HG03108 (cell line): ENCODE results near the gene HERC2.
"Not testable (repeated sequence)": the region's sequence is repeated elsewhere in the genome, so short reads cannot be mapped to it uniquely, and the experiment has no call there.

Experiments
- ATAC-seq: cut with Tn5 transposase; IDR thresholded peaks from one replicate; pipeline ENCODE4 v1.9.1; 2021; ENCODE audit warnings: moderate library complexity; ENCODE audit not compliant: unreplicated experiment

Gene HERC2

GRCh38 chr15:28286031-28286430 lies 35.9 kb downstream of the HERC2 start:
- no peak for ATAC-seq

- no peak for ATAC-seq
Measured at GRCh38 chr15:28281876-28282275, 40.1 kb downstream of the HERC2 start.

DNA sequence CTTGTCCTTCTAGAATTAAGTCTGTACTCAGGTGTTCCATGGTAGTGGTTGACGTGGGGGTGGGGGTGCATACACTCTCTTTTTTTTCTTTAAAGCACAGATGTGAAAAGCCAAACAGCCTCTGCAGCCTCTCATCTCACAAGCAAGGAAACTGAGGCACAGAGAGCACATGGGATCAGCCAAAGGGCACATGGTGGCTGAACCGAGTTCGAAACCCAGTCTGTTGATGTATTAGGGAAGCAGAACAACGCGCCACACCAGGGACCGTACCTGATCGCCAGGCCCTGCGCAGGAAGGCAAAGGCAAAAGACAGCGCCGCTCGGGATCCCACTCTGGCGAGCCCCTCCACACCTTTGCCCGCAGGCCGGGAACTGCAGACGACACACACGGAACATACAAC lies 47.3 kb downstream of the HERC2 start:
- no peak for ATAC-seq

GRCh38 chr15:28273873-28274610 lies 47.9 kb downstream of the HERC2 start:
- no peak for ATAC-seq

GRCh38 chr15:28273468-28273867 lies 48.5 kb downstream of the HERC2 start:
- ATAC-seq = no peak

- no peak for ATAC-seq
Measured at GRCh38 chr15:28272587-28272986, 49.4 kb downstream of the HERC2 start.

GRCh38 chr15:28271697-28272260 lies 50.2 kb downstream of the HERC2 start:
- no peak for ATAC-seq

DNA sequence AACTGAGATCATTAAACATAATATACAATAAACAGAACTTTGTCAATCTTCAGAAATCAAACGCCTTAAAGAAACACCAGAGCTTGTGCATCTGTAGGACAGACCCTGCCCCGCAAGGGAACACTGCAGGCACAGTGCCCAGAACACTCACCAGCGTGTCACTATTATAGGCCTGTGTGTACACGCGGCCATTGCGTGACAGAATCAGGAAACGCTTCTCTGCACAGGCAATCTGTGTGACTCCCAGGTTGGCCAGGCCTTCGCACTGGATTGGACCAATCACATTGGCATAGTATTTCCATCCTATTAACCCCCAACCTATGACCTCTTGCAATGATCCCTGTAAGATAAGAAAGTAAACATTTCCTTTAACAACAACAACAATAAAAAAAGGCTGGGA lies 52.9 kb downstream of the HERC2 start:
- ATAC-seq = no peak

GRCh38 chr15:28267727-28268126 lies 54.3 kb downstream of the HERC2 start:
- no peak for ATAC-seq

- ATAC-seq = no peak
Measured at GRCh38 chr15:28265334-28266019, 56.5 kb downstream of the HERC2 start.

GRCh38 chr15:28264166-28264565 lies 57.8 kb downstream of the HERC2 start:
- ATAC-seq = no peak

- ATAC-seq = no peak
Measured at GRCh38 chr15:28262438-28262837, 59.5 kb downstream of the HERC2 start.

- ATAC-seq = no peak
Measured at GRCh38 chr15:28260722-28261121, 61.3 kb downstream of the HERC2 start.

DNA sequence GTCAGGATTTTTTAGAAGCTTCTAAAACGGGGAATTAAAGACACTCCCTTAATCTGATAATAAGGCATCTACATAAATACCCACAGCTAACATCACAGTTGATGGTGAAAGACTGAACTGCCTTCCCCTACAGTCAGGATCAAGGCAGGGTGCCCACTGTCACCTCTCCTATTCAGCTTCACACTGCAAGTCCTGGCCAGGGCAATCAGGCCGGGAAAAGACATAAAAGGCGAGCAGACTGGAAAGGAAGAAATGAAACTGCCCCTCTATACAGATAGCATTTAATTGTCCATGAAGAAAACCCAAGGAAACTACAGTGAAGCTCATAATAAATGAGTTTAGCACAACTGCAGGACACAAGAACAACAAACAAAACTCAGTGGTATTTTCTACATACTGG lies 61.7 kb downstream of the HERC2 start:
- ATAC-seq = no peak

GRCh38 chr15:28255965-28256364 lies 66.0 kb downstream of the HERC2 start:
- no peak for ATAC-seq

- no peak for ATAC-seq
Measured at GRCh38 chr15:28252831-28253230, 69.1 kb downstream of the HERC2 start.

DNA sequence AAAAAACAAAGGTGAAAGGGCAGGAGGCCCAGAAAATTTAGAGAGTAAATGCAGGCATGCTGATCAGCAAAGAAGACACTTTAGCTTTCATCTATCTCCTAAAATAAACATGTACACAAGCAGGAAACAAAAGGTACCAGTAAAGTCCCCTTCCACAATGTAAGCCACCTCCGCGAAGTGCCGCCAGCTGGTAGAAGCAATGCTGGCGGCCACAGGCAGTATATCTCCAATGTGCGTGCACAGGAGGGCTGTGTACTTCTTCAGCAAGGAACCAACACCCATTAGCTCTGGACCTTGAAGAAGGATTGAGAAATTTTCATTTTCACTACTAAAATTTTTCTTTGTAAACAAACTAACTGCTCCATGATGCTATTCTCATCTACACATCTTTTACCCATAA lies 75.4 kb downstream of the HERC2 start:
- no peak for ATAC-seq

GRCh38 chr15:28243901-28244300 lies 78.1 kb downstream of the HERC2 start:
- no peak for ATAC-seq

DNA sequence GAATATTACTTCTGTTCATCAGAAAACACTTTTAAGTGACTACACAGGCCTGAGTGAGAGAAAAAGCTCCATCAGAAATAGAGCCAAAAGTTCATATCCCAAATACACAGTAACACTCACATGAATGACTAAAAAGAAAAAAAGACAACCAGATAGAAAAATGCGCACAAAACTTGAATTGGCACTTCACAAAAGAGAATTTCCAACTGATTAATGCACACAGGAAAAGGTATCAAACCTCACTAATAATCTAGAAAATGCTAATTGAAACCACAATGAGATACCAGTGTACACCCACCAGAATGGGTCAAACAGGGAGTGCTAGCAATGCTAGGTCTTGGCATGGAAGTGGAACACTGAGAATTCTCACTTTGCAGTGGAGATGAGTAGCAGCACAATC lies 78.6 kb downstream of the HERC2 start:
- ATAC-seq = no peak

DNA sequence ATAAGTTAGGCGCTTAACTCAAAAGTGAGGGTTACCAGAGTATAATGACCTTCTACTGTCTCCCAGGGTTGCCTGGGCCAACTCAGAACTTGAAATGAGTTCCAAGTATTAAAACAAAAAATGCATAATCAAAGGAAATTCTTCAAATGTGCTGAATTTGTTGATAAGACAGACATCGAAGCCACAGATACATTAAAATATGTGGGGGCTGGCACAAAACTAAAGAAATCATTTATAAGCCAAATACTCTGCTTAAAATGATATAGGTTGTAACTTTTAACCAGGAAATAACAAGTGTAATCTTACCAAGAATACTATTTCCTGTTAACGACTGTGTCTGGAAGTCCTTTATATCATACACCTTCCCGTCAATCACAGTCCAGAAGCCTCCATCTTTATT lies 83.7 kb downstream of the HERC2 start:
- ATAC-seq = not testable (repeated sequence)

GRCh38 chr15:28231743-28232142 lies 90.2 kb downstream of the HERC2 start:
- not testable (repeated sequence) for ATAC-seq

GRCh38 chr15:28231336-28231735 lies 90.6 kb downstream of the HERC2 start:
- not testable (repeated sequence) for ATAC-seq
